ENCODE results near the gene FAM174A. TPM values are rescaled to one million over a fixed set of nuclear protein-coding genes. Genes with fewer than 3 reads are reported as not detected.

The FAM174A gene
- total and polyA plus RNA-seq, 2 of the 4 experiments (the other 2 are of a cell fraction) = 2.7 to 10.3 TPM

DNA sequence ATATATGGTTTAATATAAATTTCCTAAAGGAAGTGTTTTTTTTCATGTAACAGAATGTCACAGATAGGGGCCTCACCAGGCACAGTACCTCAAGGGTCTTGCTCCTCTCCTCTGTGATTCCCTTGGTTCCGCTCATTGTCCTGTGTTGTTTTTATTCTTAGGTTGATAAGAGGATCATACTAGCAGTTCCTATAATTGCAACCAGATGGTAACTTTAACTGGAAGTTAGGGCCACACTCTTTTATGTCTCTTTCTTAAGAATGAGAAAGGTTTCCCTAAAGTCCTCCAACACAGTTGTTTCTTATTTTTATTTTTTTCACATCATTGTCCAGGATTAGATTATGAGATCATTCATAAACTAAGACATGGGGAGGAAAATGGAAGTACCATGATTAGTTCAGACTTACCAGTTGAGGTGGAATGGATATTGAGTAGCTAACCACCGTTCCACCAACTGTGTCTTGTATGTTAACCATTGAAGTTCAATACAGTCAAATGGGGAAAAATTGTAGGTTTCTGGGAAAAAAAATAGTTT, 41.1 kb downstream of the FAM174A start:
- ChIA-PET CTCF (no interaction called here), POLR2A (ENCODE audit: unreplicated experiment) (no interaction called here)
- H3K4me2 ChIP-seq (ENCODE audit: low read depth, low read length) = no peak overlapping the region
- no peak overlapping the region for H3K14ac ChIP-seq (replicated peaks; ENCODE audit: low read depth, low read length)
- intact Hi-C loops (cut with micrococcal nuclease) (no loop called here), in situ Hi-C loops (cut with MboI; ENCODE audit: low sequenced_read_pairs) (no loop called here), dilution Hi-C loops (cut with HindIII; ENCODE audit: low sequenced_read_pairs, unreplicated experiment) (no loop called here)
- no peaks in the 10 kb centered on the region for H3K9me3 ChIP-seq (ENCODE audit: control insufficient read depth, insufficient read depth, low read length)
- no peak overlapping the region for H4K5ac ChIP-seq (ENCODE audit: low read depth, low read length)
- H3K9me1 ChIP-seq (ENCODE audit: insufficient read depth, low read length) = no peaks in the 10 kb centered on the region
- no peak overlapping the region for H4K91ac ChIP-seq (ENCODE audit: insufficient read depth, low read depth, low read length)
- no peak for ATAC-seq (ENCODE audit: low read depth)
- H2AK5ac ChIP-seq (ENCODE audit: low read depth, low read length) = no peak overlapping the region
- no peaks in the 10 kb centered on the region for H4K20me1 ChIP-seq (ENCODE audit: insufficient read depth, low read length)
- no peak overlapping the region for H2BK20ac ChIP-seq (ENCODE audit: low read depth, low read length)
- no peaks in the 10 kb centered on the region for H3K36me3 ChIP-seq (ENCODE audit: control insufficient read depth, insufficient read depth, low read length)
- no peak overlapping the region for H2AK9ac ChIP-seq (replicated peaks; ENCODE audit: low read depth, low read length, poor library complexity)
- H3K79me1 ChIP-seq (ENCODE audit: low read depth in 1 of 2, low read length in 2 of 2) = no peaks in the 10 kb centered on the region
- no peak overlapping the region for H3K9ac ChIP-seq (ENCODE audit: low read depth, low read length)
- H2BK15ac ChIP-seq (ENCODE audit: low read depth, low read length) = no peak overlapping the region
- no TSS peak for BruUV-seq (replicated peaks)
- H3K4me3 ChIP-seq (ENCODE audit: insufficient read depth, low read depth, low read length) = no peak overlapping the region
- no peak overlapping the region for H2AFZ ChIP-seq (replicated peaks; ENCODE audit: low read length, poor library complexity)
- TF ChIP-seq CHD1 (IDR thresholded peaks at IDR 0.05; ENCODE audit: low read depth, low read length) (no peak), NFE2L2 (IDR thresholded peaks at IDR 0.05; ENCODE audit: low read depth, low read length) (no peak), FOS (IDR thresholded peaks at IDR 0.05; ENCODE audit: low read depth, low read length) (no peak), CEBPB (IDR thresholded peaks at IDR 0.05; ENCODE audit: low read depth, low read length) (no peak), USF2 (IDR thresholded peaks at IDR 0.05; ENCODE audit: low read depth, low read length) (no peak), MXI1 (IDR thresholded peaks at IDR 0.05; ENCODE audit: borderline replicate concordance, low read depth, low read length) (no peak), BHLHE40 (IDR thresholded peaks at IDR 0.05; ENCODE audit: low read depth, low read length) (no peak), RFX5 (IDR thresholded peaks at IDR 0.05; ENCODE audit: low read depth, low read length) (no peak), ELK1 (IDR thresholded peaks at IDR 0.05; ENCODE audit: borderline replicate concordance, low read depth, low read length) (no peak), CTCF (conservative IDR thresholded peaks at IDR 0.05; ENCODE audit: low read depth, low read length) (no peak), SMC3 (IDR thresholded peaks at IDR 0.05; ENCODE audit: low read depth, low read length) (no peak)
- H3K18ac ChIP-seq (ENCODE audit: low read depth, low read length) = no peak overlapping the region
- peak; percentile 2 for DNase-seq
- no peak overlapping the region for H3K4ac ChIP-seq (ENCODE audit: low read depth, low read length)
- no peaks in the 10 kb centered on the region for H3K4me1 ChIP-seq (ENCODE audit: control insufficient read depth, insufficient read depth, low read length)
- H4K8ac ChIP-seq (ENCODE audit: low read depth in 2 of 2, low read length in 2 of 2) = no peak overlapping the region
- no peak overlapping the region for H2BK5ac ChIP-seq (ENCODE audit: low read depth, low read length, poor library complexity, severe bottlenecking)
- WGBS, 2 experiments (ENCODE audit: extremely low coverage in 2 of 2, insufficient read length in 1 of 2) = no CpG with 5 or more reads among the region's 2 CpGs
- no peaks in the 10 kb centered on the region for H3K27me3 ChIP-seq (ENCODE audit: control insufficient read depth, insufficient read depth, low read length)
- H3K56ac ChIP-seq (ENCODE audit: extremely low read depth, insufficient read depth, low read length) = no peak overlapping the region
- no peak overlapping the region for H3K27ac ChIP-seq (ENCODE audit: insufficient read depth, low read length)
- no peak overlapping the region for H3K23ac ChIP-seq (ENCODE audit: low read depth, low read length)
- H2BK120ac ChIP-seq (ENCODE audit: low read depth, low read length) = no peak overlapping the region
